ENCODE results near the gene C19orf12.

GRCh38 chr19:29672933-29673336 is 42.1 kb downstream of the C19orf12 start:
- TF ChIP-seq GATA2 (IDR thresholded peaks at IDR 0.05; ENCODE audit: low read depth, low read length) = no peak
- no peak for TF ChIP-seq GATA3 (IDR thresholded peaks at IDR 0.05; ENCODE audit: low read depth, low read length)

Measured in SH-SY5Y (cell line).